Measurements from ENCODE around the gene TRMU. TPM values are rescaled to one million over a fixed set of nuclear protein-coding genes. Genes with fewer than 3 reads are reported as not detected.

Gene TRMU
- total and polyA plus RNA-seq, 2 donors (not counting 3 experiments of a cell fraction or from before 2014, with no cell fraction given): 42.4 to 65.7 TPM

DNA sequence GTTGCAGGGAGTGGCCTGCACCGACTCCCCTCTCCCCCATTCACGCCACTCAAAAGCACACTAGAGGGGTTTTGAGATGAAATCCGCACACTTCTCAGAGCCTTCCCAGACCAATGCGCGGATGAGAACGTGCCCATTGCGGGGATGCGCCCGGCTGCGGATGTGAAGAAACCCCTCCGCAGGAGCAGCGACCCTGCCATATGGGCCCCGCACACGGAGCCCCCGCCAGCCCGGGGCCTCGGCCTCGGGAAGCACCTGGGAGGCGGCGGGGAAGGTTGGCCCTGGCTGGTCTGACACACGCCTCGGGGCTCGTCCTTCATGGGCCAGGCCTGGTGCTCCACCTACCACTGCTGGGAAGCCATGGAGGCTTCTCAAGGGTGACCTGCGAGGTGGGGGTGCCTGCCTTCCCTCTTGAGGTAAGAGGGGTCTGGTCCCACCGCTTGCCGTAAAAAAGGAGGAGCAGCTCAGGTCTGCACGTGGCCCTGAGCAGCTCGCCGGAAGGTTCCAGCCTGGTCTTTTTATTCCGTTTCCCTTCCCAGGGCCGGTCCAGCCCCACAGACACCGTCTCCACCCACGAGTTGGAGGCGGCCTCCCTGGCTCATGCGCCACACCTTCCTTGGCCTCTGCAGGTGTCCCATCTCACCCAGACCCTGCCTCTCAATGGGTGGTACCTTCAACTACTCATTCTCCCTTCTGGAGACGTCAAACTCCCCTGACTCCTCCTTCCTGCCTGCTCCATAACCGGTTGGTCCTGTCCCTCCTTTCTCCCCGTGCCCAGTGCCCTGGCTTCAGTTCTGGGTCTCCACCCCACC lies 39.4 kb downstream of the TRMU start:
- ChIA-PET POLR2A (interaction anchor here (0.7 kb wide), 1 partner anchor 115 kb away, joined by 3 read pairs; no protein-coding TSS in a partner anchor), CTCF (interaction anchor here (2.3 kb wide), 1 partner anchor 7 kb away, joined by 10 read pairs; no protein-coding TSS in a partner anchor)
- TF ChIP-seq, protein P1, sequence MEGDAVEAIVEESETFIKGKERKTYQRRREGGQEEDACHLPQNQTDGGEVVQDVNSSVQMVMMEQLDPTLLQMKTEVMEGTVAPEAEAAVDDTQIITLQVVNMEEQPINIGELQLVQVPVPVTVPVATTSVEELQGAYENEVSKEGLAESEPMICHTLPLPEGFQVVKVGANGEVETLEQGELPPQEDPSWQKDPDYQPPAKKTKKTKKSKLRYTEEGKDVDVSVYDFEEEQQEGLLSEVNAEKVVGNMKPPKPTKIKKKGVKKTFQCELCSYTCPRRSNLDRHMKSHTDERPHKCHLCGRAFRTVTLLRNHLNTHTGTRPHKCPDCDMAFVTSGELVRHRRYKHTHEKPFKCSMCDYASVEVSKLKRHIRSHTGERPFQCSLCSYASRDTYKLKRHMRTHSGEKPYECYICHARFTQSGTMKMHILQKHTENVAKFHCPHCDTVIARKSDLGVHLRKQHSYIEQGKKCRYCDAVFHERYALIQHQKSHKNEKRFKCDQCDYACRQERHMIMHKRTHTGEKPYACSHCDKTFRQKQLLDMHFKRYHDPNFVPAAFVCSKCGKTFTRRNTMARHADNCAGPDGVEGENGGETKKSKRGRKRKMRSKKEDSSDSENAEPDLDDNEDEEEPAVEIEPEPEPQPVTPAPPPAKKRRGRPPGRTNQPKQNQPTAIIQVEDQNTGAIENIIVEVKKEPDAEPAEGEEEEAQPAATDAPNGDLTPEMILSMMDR (IDR thresholded peaks at IDR 0.05; ENCODE audit: extremely low read depth in 1 of 2, insufficient read depth in 1 of 2, low read depth in 1 of 2, low read length in 2 of 2): no peak
- TF ChIP-seq JUN (IDR thresholded peaks at IDR 0.05; ENCODE audit: borderline replicate concordance, insufficient read depth, insufficient read length, low read depth): no peak
- no peak for TF ChIP-seq POLR2A (IDR thresholded peaks at IDR 0.05; ENCODE audit: low read depth, low read length)
- no peak for TF ChIP-seq EZH2 (IDR thresholded peaks at IDR 0.05; ENCODE audit: borderline replicate concordance, low read depth, low read length, severe bottlenecking)
- TF ChIP-seq POLR2AphosphoS5 (IDR thresholded peaks at IDR 0.05; ENCODE audit: insufficient read depth, low read depth, low read length): no peak
- TF ChIP-seq FOS (IDR thresholded peaks at IDR 0.05; ENCODE audit: borderline replicate concordance, insufficient read depth, low read length): no peak
- no peak for TF ChIP-seq MYC (IDR thresholded peaks at IDR 0.05; ENCODE audit: low read depth, low read length)
- no peak for TF ChIP-seq MAX (IDR thresholded peaks at IDR 0.05; ENCODE audit: insufficient read depth, insufficient read length)
- TF ChIP-seq GATA2 (IDR thresholded peaks at IDR 0.05; ENCODE audit: insufficient read depth, insufficient read length, low read depth, low read length): no peak
- Histone ChIP-seq H3K9me3 (replicated peaks; ENCODE audit: control insufficient read depth, insufficient read depth, low read length) (no peaks in the 10 kb centered on the region), H3K4me1 (ENCODE audit: control insufficient read depth, extremely low read depth, insufficient read depth, low read length) (peaks cover 6% of the 10 kb centered on the region), H3K4me3 (replicated peaks in 1 of 3; ENCODE audit: insufficient read depth in 1 of 3, low read depth in 1 of 3, low read length in 3 of 3) (no peak overlapping the region), H3K27me3 (ENCODE audit: control insufficient read depth in 2 of 2, insufficient read depth in 2 of 2, low read length in 2 of 2) (no peaks in the 10 kb centered on the region), H3K79me2 (ENCODE audit: control insufficient read depth, insufficient read depth, low read length) (no peaks in the 10 kb centered on the region), H3K36me3 (ENCODE audit: control insufficient read depth in 2 of 2, extremely low read depth in 1 of 2, insufficient read depth in 2 of 2, low read length in 2 of 2) (no peaks in the 10 kb centered on the region), H3K4me2 (ENCODE audit: insufficient read depth, low read length) (no peak overlapping the region), H4K20me1 (replicated peaks; ENCODE audit: control insufficient read depth, extremely low read depth, insufficient read depth, low read length) (no peaks in the 10 kb centered on the region), H3K27ac (ENCODE audit: insufficient read depth, low read depth, low read length) (no peak overlapping the region), H3K9ac (replicated peaks; ENCODE audit: extremely low read depth, insufficient read depth, low read length) (no peak overlapping the region), H2AFZ (ENCODE audit: low read depth, low read length) (no peak overlapping the region), H3K9me1 (replicated peaks; ENCODE audit: control insufficient read depth, extremely low read depth, insufficient read depth, low read length) (no peaks in the 10 kb centered on the region)
- intact Hi-C loops (cut with micrococcal nuclease): no loop called here
- dilution Hi-C loops (cut with MboI; ENCODE audit: extremely low pct_ligation_motif_present, low sequenced_read_pairs): no loop called here
- FAIRE-seq (no peak), DNase-seq (ENCODE audit: low read depth, low spot score) (no peak)
- no TSS peak for BruUV-seq (replicated peaks)

Measured in endothelial cell of umbilical vein (primary cell).